Measurements from ENCODE around the gene REXO4. TPM values are rescaled to one million over a fixed set of nuclear protein-coding genes. Genes with fewer than 3 reads are reported as not detected.
"Not testable (repeated sequence)": the region's sequence is repeated elsewhere in the genome, so short reads cannot be mapped to it uniquely, and the experiment has no call there.

The REXO4 gene
- total RNA-seq, 1 experiment from 2014 or later: 32.8 TPM

GRCh38 chr9:133421615-133422542, 4.1 kb upstream of the REXO4 start, which contains the start of gene ADAMTS13:
Gene ADAMTS13, plus strand, starts transcription at chr9:133422367. Its CDS starts 77 bp downstream, at chr9:133422444.
- DNase-seq (ENCODE audit: low read depth): peak; percentile 49

GRCh38 chr9:133420392-133420827, 2.6 kb upstream of the REXO4 start:
- no peak for DNase-seq (ENCODE audit: low read depth)

GRCh38 chr9:133419005-133419404, 1.2 kb upstream of the REXO4 start:
- DNase-seq (ENCODE audit: low read depth): no peak

GRCh38 chr9:133415170-133415569, 2.6 kb downstream of the REXO4 start:
- DNase-seq (ENCODE audit: low read depth): no peak

- DNase-seq (ENCODE audit: low read depth): no peak
Observed at GRCh38 chr9:133408042-133408441, 9.8 kb downstream of the REXO4 start.

GRCh38 chr9:133406480-133407307, 11.1 kb downstream of the REXO4 start:
- peak; percentile 86 for DNase-seq (ENCODE audit: low read depth)

- DNase-seq (ENCODE audit: low read depth): no peak
Observed at GRCh38 chr9:133405508-133406438, 12.0 kb downstream of the REXO4 start.

GRCh38 chr9:133404454-133405002, 13.3 kb downstream of the REXO4 start:
- no peak for DNase-seq (ENCODE audit: low read depth)

GRCh38 chr9:133403766-133404453, 13.9 kb downstream of the REXO4 start:
- DNase-seq (ENCODE audit: low read depth): peak; percentile 49

GRCh38 chr9:133402689-133403088, 15.1 kb downstream of the REXO4 start:
- DNase-seq (ENCODE audit: low read depth): no peak

GRCh38 chr9:133401588-133401987, 16.2 kb downstream of the REXO4 start:
- no peak for DNase-seq (ENCODE audit: low read depth)

- no peak for DNase-seq (ENCODE audit: low read depth)
Observed at GRCh38 chr9:133400292-133400691, 17.5 kb downstream of the REXO4 start.

GRCh38 chr9:133397895-133398294, 19.9 kb downstream of the REXO4 start:
- DNase-seq (ENCODE audit: low read depth): no peak

GRCh38 chr9:133397370-133397769, 20.4 kb downstream of the REXO4 start:
- no peak for DNase-seq (ENCODE audit: low read depth)

GRCh38 chr9:133396952-133397351, 20.9 kb downstream of the REXO4 start:
- peak; percentile 50 for DNase-seq (ENCODE audit: low read depth)

- DNase-seq (ENCODE audit: low read depth): no peak
Observed at GRCh38 chr9:133394687-133395271, 23.0 kb downstream of the REXO4 start.

- no peak for DNase-seq (ENCODE audit: low read depth)
Observed at GRCh38 chr9:133393399-133393798, 24.4 kb downstream of the REXO4 start.

- not testable (repeated sequence) for DNase-seq (ENCODE audit: low read depth)
Observed at GRCh38 chr9:133392308-133392707, 25.5 kb downstream of the REXO4 start.

GRCh38 chr9:133391449-133391848, 26.4 kb downstream of the REXO4 start:
- DNase-seq (ENCODE audit: low read depth): not testable (repeated sequence)

GRCh38 chr9:133390713-133391112, 27.1 kb downstream of the REXO4 start:
- DNase-seq (ENCODE audit: low read depth): no peak

Measured in Daoy (cell line).